Breast epithelium (tissue), 4 donors: ENCODE results near the gene TCF4. TPM values are rescaled to one million over a fixed set of nuclear protein-coding genes. Genes with fewer than 3 reads are reported as not detected.
A peak's percentile ranks its signal among the peaks of the same experiment; 100 is the strongest.

Experiments used
- DNase-seq, 2 donors: peaks; one replicate each; pipeline ENCODE4 v3.0.0-alpha.2; 2019; ENCODE audit warnings: low spot score in 2 of 2
- H3K27ac ChIP-seq, 2 donors: fragments of 200-600 bp; sonication (generic) in 1 of 2; one replicate each; pipeline ENCODE4 v1.5.1; 2016 to 2019; ENCODE audit warnings: mild to moderate bottlenecking in 1 of 2
- H3K27me3 ChIP-seq, 2 donors: fragments of 200-600 bp; sonication (generic) in 1 of 2; one replicate each; pipeline versions ENCODE4 v1.5.1 to v1.6.0; 2017 to 2019; ENCODE audit warnings: control low read depth in 1 of 2, mild to moderate bottlenecking in 1 of 2
- H3K36me3 ChIP-seq: fragments of 200-600 bp; one replicate; pipeline ENCODE4 v1.5.1; 2019
- H3K4me1 ChIP-seq, 2 donors: fragments of 200-600 bp; sonication (generic); one replicate each; pipeline ENCODE4 v1.5.1; 2016 to 2019; ENCODE audit warnings: control low read depth in 1 of 2
- H3K4me3 ChIP-seq, 3 donors: fragments of 200-600 bp; sonication (generic); 1 replicate in 2 of 3; 2 replicates in 1 of 3; pipeline ENCODE4 v1.5.1; 2016 to 2019; ENCODE audit warnings: mild to moderate bottlenecking in 3 of 3, moderate library complexity in 2 of 3
- H3K9me3 ChIP-seq, 2 donors: fragments of 200-600 bp; sonication (generic) in 1 of 2; one replicate each; pipeline ENCODE4 v1.5.1; 2016 to 2019; ENCODE audit warnings: control low read depth in 1 of 2
- POLR2A ChIP-seq: fragments of 450-650 bp; IDR thresholded peaks from one replicate; pipeline ENCODE4 v1.6.1; 2016; ENCODE audit warnings: antibody characterized with exemption, mild to moderate bottlenecking, moderate library complexity
- POLR2AphosphoS5 ChIP-seq, 3 donors: sonication (generic); formaldehyde crosslinking; IDR thresholded peaks; one replicate each; pipeline ENCODE4 v1.6.1; 2017; ENCODE audit warnings: antibody characterized with exemption in 3 of 3
- intact Hi-C: fragments of 100-400 bp; cut with DNase I; formaldehyde crosslinking; loops from one replicate; pipeline ENCODE4 v1.15.1; 2023; ENCODE audit warnings: low total_unique reads
- total RNA-seq, 3 donors: library from RNA; depleted of rRNA; stranded (reverse); fragments of >200 nt; gene quantifications; one replicate each; pipeline ENCODE4 v1.1.0, GENCODE V29; 2016
- TF ChIP-seq, protein P1 (sequence below), 3 donors: fragments of 450-650 bp; IDR thresholded peaks; one replicate each; pipeline ENCODE4 v1.5.1; 2016 to 2017; ENCODE audit warnings: antibody characterized with exemption in 3 of 3, mild to moderate bottlenecking in 3 of 3, moderate library complexity in 3 of 3

TCF4 gene
- total RNA-seq, 3 donors from 2014 or later, result 79.6 to 133 (median 114) TPM

DNA sequence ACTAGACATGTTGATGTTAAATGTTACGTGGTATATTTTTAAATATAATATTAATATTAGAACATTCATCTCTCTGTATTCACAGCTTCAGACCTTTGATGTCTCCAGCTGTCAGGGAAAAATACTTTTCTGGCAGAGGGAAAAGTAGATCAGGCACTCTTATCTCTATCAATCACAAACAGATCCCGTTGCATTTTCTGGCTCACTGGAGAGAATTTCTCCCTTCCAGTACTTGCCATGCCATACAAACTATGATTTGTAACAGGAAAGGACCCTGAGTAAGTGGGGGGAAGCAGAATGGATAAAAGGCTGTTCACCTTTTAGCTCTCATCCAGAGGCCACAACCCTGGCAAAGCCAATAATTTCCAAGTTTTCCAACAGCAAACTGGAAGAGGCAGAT is 158.0 kb downstream of the TCF4 start:
- Histone ChIP-seq H3K27ac (no peak overlapping the region), H3K9me3 (no peaks in the 10 kb centered on the region), H3K4me3 (no peak overlapping the region), H3K4me1 (no peaks in the 10 kb centered on the region), H3K27me3 (no peaks in the 10 kb centered on the region), H3K36me3 (no peaks in the 10 kb centered on the region)
- intact Hi-C loops, result no loop called here
- DNase-seq, result no peak
- TF ChIP-seq, protein P1, sequence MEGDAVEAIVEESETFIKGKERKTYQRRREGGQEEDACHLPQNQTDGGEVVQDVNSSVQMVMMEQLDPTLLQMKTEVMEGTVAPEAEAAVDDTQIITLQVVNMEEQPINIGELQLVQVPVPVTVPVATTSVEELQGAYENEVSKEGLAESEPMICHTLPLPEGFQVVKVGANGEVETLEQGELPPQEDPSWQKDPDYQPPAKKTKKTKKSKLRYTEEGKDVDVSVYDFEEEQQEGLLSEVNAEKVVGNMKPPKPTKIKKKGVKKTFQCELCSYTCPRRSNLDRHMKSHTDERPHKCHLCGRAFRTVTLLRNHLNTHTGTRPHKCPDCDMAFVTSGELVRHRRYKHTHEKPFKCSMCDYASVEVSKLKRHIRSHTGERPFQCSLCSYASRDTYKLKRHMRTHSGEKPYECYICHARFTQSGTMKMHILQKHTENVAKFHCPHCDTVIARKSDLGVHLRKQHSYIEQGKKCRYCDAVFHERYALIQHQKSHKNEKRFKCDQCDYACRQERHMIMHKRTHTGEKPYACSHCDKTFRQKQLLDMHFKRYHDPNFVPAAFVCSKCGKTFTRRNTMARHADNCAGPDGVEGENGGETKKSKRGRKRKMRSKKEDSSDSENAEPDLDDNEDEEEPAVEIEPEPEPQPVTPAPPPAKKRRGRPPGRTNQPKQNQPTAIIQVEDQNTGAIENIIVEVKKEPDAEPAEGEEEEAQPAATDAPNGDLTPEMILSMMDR (IDR thresholded peaks at IDR 0.05), result no peak
- TF ChIP-seq POLR2A (no peak), POLR2AphosphoS5 (IDR thresholded peaks at IDR 0.05) (no peak)

DNA sequence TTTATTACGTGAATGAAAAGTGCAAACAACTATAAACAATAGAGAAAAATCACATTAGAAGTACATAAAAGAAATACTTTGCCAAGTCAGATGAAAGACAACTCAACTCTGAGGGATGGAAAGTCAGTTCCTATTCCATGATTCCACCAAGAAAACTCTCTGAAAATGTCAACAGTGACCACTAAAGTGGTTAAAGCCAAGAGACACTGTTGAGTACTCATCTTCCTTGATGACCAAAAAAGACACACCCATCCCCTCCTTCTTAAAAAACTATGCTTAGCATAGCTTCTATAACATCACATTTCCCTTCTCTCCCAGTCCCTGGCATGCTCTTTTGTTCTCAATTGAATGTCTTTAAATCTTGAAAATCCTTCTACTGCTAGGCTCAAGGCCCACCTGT is 160.0 kb downstream of the TCF4 start:
- H3K4me3 ChIP-seq, result no peak overlapping the region
- no peak overlapping the region for H3K27ac ChIP-seq
- DNase-seq, result no peak
- TF ChIP-seq, protein P1 (IDR thresholded peaks at IDR 0.05), result no peak
- no peak for TF ChIP-seq POLR2AphosphoS5 (IDR thresholded peaks at IDR 0.05)
- no peak for TF ChIP-seq POLR2A
- H3K9me3 ChIP-seq, result no peaks in the 10 kb centered on the region
- H3K27me3 ChIP-seq, result no peaks in the 10 kb centered on the region
- H3K4me1 ChIP-seq, result no peaks in the 10 kb centered on the region
- no peaks in the 10 kb centered on the region for H3K36me3 ChIP-seq
- intact Hi-C loops, result no loop called here

DNA sequence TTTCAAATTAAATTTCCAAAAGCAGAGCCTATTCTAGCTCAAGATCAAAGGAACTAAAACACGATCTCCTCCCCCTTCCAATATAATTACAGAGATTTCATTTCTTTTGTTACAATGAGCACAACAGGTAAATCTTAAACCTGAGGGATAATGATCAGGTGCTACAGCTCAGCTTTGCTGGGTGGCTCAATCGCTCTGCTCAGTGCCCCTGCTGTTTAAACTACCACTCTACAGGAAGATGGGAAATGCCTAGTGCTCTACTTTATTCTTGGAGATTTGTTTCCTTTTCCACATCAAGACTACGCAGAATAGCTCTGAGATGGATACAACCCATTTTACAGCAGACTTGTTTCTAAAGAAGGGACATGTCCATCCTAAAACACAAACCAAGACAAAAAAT is 162.3 kb downstream of the TCF4 start:
- H3K4me3 ChIP-seq, result no peak overlapping the region
- DNase-seq, result no peak
- H3K27me3 ChIP-seq, result no peaks in the 10 kb centered on the region
- H3K27ac ChIP-seq, result no peak overlapping the region
- no peaks in the 10 kb centered on the region for H3K4me1 ChIP-seq
- intact Hi-C loops, result no loop called here
- no peaks in the 10 kb centered on the region for H3K36me3 ChIP-seq
- H3K9me3 ChIP-seq, result no peaks in the 10 kb centered on the region
- TF ChIP-seq, protein P1 (IDR thresholded peaks at IDR 0.05), result no peak
- TF ChIP-seq POLR2AphosphoS5 (IDR thresholded peaks at IDR 0.05) (no peak), POLR2A (no peak)

DNA sequence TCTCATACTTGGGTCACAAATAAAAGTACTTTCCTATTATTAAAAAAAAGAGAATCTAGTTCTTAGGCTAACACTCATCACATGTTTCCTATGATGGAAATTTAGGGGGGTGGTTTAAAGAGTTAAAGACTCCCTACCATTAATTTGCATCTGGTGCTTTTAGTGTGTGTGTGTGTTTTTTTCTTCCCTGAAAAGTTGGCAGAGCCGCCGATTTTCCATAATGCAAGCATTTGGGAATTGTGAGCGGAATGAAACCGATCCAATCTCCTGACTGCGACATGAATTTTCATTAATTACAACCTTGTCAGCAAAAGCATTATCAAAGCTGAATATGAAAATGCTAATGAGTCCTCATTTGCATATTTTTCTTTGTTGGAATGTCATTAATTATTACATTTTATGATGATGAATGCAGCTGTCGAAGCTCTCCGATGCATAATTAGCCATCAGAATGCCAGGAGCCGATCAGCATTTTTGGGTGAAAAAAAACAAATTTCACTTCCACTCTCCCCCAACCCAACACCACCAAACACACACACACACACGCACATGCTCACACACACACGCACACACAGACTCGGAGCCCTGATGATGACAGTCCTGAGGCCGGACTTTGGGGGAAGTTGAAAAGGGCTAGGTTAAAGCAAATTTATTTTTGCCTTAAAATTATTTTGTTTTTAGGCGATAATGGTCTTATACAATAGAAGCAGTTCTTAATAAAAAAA is 165.4 kb downstream of the TCF4 start:
- TF ChIP-seq, protein P1 (IDR thresholded peaks at IDR 0.05), result no peak
- TF ChIP-seq POLR2A (no peak), POLR2AphosphoS5 (IDR thresholded peaks at IDR 0.05) (no peak)
- no peaks in the 10 kb centered on the region for H3K9me3 ChIP-seq
- no peaks in the 10 kb centered on the region for H3K27me3 ChIP-seq
- H3K27ac ChIP-seq, result peak overlapping the region; percentile 82 to 86
- no peak for DNase-seq
- H3K4me3 ChIP-seq, result peak overlapping the region; percentile 34 to 59 (median 39)
- H3K36me3 ChIP-seq, result no peaks in the 10 kb centered on the region
- intact Hi-C loops, result no loop called here
- H3K4me1 ChIP-seq, result no peaks in the 10 kb centered on the region

DNA sequence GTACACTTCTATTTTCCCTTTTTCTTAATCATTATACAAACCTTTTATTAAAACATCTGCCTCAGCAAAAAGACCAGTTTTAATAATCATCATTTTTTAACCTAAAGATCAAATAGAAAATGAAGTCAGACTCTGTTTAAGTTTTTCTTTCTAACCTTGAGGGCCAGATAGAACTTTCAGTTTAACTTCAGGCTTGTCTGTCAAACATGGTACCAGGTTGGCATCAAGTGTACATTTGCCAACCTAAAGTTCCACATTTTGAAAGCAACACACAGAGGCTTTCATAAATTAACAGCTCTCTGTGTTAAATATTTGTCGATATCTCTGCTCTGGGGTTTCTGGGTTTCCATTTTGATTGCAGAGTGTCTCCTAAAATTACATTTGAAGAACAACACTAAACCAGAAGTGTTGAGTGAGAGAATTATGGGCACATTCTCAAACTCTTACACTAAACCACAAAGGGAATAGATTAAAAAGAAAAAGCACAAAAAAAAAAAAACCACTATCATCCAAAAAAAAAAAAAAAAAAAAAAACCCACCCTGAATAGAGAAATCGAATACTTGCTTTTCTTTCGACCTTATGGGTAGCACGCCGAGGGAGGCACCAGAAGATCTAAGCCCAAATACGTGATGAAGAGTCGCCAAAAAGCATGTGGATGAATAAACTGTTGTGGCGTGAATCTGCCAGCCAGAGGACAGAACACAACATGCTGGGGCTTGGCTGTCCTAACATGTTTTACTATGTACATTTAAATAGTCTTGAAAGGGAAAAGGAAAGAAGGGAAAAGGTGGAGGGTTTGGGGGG is 166.2 kb downstream of the TCF4 start:
- peak overlapping the region; percentile 82 to 86 for H3K27ac ChIP-seq
- DNase-seq, result no peak
- intact Hi-C loops, result no loop called here

More for the DNA sequence above, 166.2 kb downstream of the TCF4 start:
- Histone ChIP-seq H3K36me3 (no peaks in the 10 kb centered on the region), H3K4me3 (peak overlapping the region; percentile 34 to 59 (median 39)), H3K27me3 (no peaks in the 10 kb centered on the region), H3K4me1 (no peaks in the 10 kb centered on the region), H3K9me3 (no peaks in the 10 kb centered on the region)
- TF ChIP-seq POLR2AphosphoS5 (IDR thresholded peaks at IDR 0.05) (no peak), POLR2A (no peak)
- TF ChIP-seq, protein P1 (IDR thresholded peaks at IDR 0.05), result no peak
